GM06990 (cell line): ENCODE results near the gene LBR.

ENCODE experiments used
- DNase-seq: peaks from one replicate; pipeline ENCODE4 v3.0.0-alpha.2; 2011; ENCODE audit not compliant: insufficient read length; ENCODE audit errors: extremely low read depth
- H3K27me3 ChIP-seq: replicated peaks from 2 replicates; pipeline ENCODE4 v1.6.0; 2011; ENCODE audit warnings: low read length; ENCODE audit not compliant: control insufficient read depth, insufficient read depth
- H3K36me3 ChIP-seq: 2 replicates; pipeline ENCODE4 v1.5.1; 2011; ENCODE audit warnings: low read length; ENCODE audit not compliant: control insufficient read depth, insufficient read depth
- H3K4me3 ChIP-seq: replicated peaks from 2 replicates; pipeline ENCODE4 v1.5.1; 2011; ENCODE audit warnings: low read depth, mild to moderate bottlenecking, control low read depth, low read length
- CTCF ChIP-seq: IDR thresholded peaks from 2 replicates; pipeline ENCODE4 v1.5.1; 2011; ENCODE audit warnings: low read length, control low read depth, mild to moderate bottlenecking, inconsistent platforms; ENCODE audit not compliant: insufficient read depth, poor library complexity, severe bottlenecking

The LBR gene

GRCh38 chr1:225441314-225442122 is 13.7 kb upstream of the LBR start:
- Histone ChIP-seq H3K27me3 (no peaks in the 10 kb centered on the region), H3K4me3 (no peak overlapping the region), H3K36me3 (no peaks in the 10 kb centered on the region)
- TF ChIP-seq CTCF = peak; percentile 53
- no peak for DNase-seq

- no peaks in the 10 kb centered on the region for H3K27me3 ChIP-seq
- no peak for DNase-seq
- no peak overlapping the region for H3K4me3 ChIP-seq
- TF ChIP-seq CTCF = no peak
- no peaks in the 10 kb centered on the region for H3K36me3 ChIP-seq
These were observed 12.8 kb upstream of the LBR start for GRCh38 chr1:225440380-225441221.

GRCh38 chr1:225437710-225438437 is 10.0 kb upstream of the LBR start:
- DNase-seq = no peak
- H3K27me3 ChIP-seq = no peaks in the 10 kb centered on the region
- no peaks in the 10 kb centered on the region for H3K36me3 ChIP-seq
- no peak overlapping the region for H3K4me3 ChIP-seq
- TF ChIP-seq CTCF = peak; percentile 43

- Histone ChIP-seq H3K4me3 (no peak overlapping the region), H3K27me3 (no peaks in the 10 kb centered on the region), H3K36me3 (no peaks in the 10 kb centered on the region)
- no peak for TF ChIP-seq CTCF
- no peak for DNase-seq
These were observed 8.1 kb upstream of the LBR start for GRCh38 chr1:225435957-225436392.

GRCh38 chr1:225435487-225435886 is 7.6 kb upstream of the LBR start:
- Histone ChIP-seq H3K36me3 (no peaks in the 10 kb centered on the region), H3K27me3 (no peaks in the 10 kb centered on the region), H3K4me3 (no peak overlapping the region)
- no peak for DNase-seq
- TF ChIP-seq CTCF = no peak
